Measurements from ENCODE around the gene RNF44. TPM values are rescaled to one million over a fixed set of nuclear protein-coding genes. Genes with fewer than 3 reads are reported as not detected.
"Not testable (repeated sequence)": the region's sequence is repeated elsewhere in the genome, so short reads cannot be mapped to it uniquely, and the experiment has no call there.

RNF44 gene
- total RNA-seq, 1 experiment from 2014 or later, result 5.6 TPM

DNA sequence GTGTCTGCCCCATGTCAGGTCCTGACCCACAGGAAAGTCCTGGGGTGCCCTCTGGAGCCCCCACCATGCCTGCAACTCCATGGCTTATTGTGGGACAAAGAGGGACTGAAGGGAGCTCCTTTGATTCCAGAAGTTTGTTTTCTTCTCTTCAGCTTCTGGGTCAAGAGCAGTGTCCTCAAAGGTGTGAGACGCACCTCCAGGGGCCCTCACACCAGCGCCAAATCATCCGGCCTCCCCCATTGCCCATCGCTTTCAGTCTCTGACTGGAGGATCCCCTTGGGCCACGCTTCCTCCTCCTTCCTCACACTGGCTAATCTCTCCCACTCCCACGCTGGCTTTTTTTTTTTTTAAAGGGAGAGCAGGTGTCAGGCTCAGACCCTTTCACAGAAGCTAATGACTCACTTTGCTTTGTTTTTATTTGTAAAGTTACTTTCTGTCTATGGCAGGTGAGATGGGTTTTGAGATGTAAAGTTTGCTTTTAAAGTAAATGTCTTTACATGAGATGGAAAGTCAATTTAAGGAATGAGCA, 28.6 kb upstream of the RNF44 start:
- Histone ChIP-seq H3K36me3 (no peaks in the 10 kb centered on the region), H3K27ac (no peak overlapping the region), H3K27me3 (replicated peaks) (peaks cover 23% of the 10 kb centered on the region), H3K4me3 (no peak overlapping the region), H3K4me1 (replicated peaks) (no peaks in the 10 kb centered on the region), H3K9me3 (replicated peaks) (0 out of 2 replicates have a peak, but pooled peaks cover 2% of the 10 kb centered on the region)
- DNase-seq (ENCODE audit: low read depth in 1 of 2, low spot score in 2 of 2), result no peak

DNA sequence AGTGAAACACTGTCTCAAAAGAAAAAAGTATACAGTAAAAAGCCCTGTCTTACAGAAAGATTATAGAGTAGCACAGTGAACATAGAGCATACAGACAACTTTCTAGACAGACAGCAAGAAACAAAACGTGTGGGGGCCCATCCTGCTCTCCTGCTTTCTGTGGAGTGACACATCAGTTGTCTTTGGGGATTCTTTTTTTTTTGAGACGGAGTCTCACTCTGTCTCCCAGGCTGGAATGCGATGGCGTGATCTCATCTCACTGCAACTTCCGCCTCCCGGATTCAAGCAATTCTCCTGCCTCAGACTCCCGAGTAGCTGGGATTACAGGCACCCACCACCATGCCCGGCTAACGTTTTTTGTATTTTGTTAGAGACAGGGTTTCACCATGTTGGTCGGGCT, 26.8 kb upstream of the RNF44 start:
- DNase-seq (ENCODE audit: low read depth in 1 of 2, low spot score in 2 of 2), result no peak
- H3K27me3 ChIP-seq (replicated peaks), result peaks cover 17% of the 10 kb centered on the region
- no peak overlapping the region for H3K27ac ChIP-seq
- no peaks in the 10 kb centered on the region for H3K36me3 ChIP-seq
- H3K9me3 ChIP-seq (replicated peaks), result 0 out of 2 replicates have a peak, but pooled peaks cover 2% of the 10 kb centered on the region
- H3K4me1 ChIP-seq (replicated peaks), result no peaks in the 10 kb centered on the region
- no peak overlapping the region for H3K4me3 ChIP-seq

DNA sequence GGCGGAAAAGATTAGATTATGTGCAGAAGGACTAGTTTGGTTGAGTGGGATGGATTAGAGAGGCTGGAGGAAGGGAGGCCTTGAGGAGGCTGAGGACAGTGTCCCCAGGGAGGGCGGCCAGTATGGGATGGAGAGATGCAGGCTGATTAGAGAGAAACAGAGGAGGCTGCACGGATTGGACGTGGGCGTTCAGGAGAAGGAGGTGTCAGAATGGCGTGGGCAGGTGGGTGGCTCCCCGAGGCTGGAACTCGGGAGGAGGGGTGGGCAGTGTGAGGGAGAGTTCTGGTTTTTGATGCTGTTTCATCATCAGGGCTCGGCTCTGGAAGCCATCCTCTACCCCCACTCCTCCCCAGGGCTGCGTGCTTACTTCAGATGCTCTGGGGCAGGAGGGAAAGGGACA, 25.0 kb upstream of the RNF44 start:
- no peak for DNase-seq (ENCODE audit: low read depth in 1 of 2, low spot score in 2 of 2)
- H3K27ac ChIP-seq, result no peak overlapping the region
- H3K4me3 ChIP-seq, result no peak overlapping the region
- H3K36me3 ChIP-seq, result no peaks in the 10 kb centered on the region
- H3K9me3 ChIP-seq (replicated peaks), result 0 out of 2 replicates have a peak, but pooled peaks cover 2% of the 10 kb centered on the region
- peaks cover 10% of the 10 kb centered on the region; the same call in 1 of the 2 replicates for H3K27me3 ChIP-seq (replicated peaks)
- H3K4me1 ChIP-seq (replicated peaks), result no peaks in the 10 kb centered on the region

DNA sequence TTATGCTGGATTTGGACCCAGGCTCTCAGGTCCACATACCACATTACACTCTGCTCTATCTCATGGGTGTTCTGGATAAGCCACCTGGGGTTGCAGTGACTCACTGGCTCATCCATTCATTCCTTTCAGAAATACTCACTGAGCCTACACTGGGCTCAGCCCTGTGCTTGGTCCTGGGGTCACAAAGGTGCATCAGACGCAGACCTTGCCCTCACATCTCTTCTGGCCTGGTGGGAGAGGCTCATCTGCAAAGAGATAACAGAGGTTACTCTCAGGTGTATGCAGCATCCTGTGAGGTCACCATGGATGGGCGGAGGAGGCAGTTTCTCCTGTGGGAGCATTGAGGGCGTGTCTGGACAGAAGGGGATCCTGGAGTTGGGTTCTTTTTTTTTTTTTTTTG, 24.1 kb upstream of the RNF44 start:
- DNase-seq (ENCODE audit: low read depth in 1 of 2, low spot score in 2 of 2), result no peak
- Histone ChIP-seq H3K4me3 (no peak overlapping the region), H3K36me3 (no peaks in the 10 kb centered on the region), H3K27me3 (replicated peaks) (peaks cover 4% of the 10 kb centered on the region; the same call in 1 of the 2 replicates), H3K9me3 (replicated peaks) (0 out of 2 replicates have a peak, but pooled peaks cover 2% of the 10 kb centered on the region), H3K27ac (no peak overlapping the region), H3K4me1 (replicated peaks) (no peaks in the 10 kb centered on the region)

- Histone ChIP-seq H3K9me3 (replicated peaks) (0 out of 2 replicates have a peak, but pooled peaks cover 2% of the 10 kb centered on the region), H3K27me3 (replicated peaks) (peaks cover 2% of the 10 kb centered on the region; the same call in 1 of the 2 replicates), H3K36me3 (no peaks in the 10 kb centered on the region), H3K4me1 (replicated peaks) (no peaks in the 10 kb centered on the region), H3K4me3 (no peak overlapping the region), H3K27ac (no peak overlapping the region)
- DNase-seq (ENCODE audit: low read depth in 1 of 2, low spot score in 2 of 2), result no peak
Observed at GRCh38 chr5:176560364-176560763, 23.2 kb upstream of the RNF44 start.

DNA sequence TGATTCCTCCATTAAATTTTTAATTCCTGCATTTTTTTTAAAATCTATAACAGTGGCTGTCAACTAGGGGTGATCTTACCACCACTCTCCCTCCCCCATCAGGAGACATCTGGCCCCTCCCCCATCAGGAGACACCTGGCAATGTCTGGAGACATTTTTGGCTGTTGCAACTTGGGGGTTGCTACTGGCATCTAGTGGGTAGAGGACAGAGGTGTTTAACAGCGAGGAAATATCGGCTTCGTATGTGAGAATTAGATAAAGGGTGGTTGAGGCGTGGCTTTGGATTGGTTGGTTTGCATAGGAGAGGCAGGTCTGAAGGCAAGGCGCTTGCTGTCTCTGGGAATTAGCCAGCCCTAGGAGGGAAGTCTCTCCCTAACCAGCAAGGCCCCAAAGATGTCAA, 22.5 kb upstream of the RNF44 start:
- H3K4me1 ChIP-seq (replicated peaks), result no peaks in the 10 kb centered on the region
- no peaks in the 10 kb centered on the region for H3K36me3 ChIP-seq
- peaks cover 2% of the 10 kb centered on the region; the same call in 1 of the 2 replicates for H3K27me3 ChIP-seq (replicated peaks)
- no peak for DNase-seq (ENCODE audit: low read depth in 1 of 2, low spot score in 2 of 2)
- no peak overlapping the region for H3K27ac ChIP-seq
- H3K4me3 ChIP-seq, result no peak overlapping the region
- 0 out of 2 replicates have a peak, but pooled peaks cover 2% of the 10 kb centered on the region for H3K9me3 ChIP-seq (replicated peaks)

GRCh38 chr5:176557846-176558245, 20.6 kb upstream of the RNF44 start:
- H3K27ac ChIP-seq, result no peak overlapping the region
- H3K27me3 ChIP-seq (replicated peaks), result peaks cover 5% of the 10 kb centered on the region; the same call in 1 of the 2 replicates
- H3K4me1 ChIP-seq (replicated peaks), result no peaks in the 10 kb centered on the region
- no peak overlapping the region for H3K4me3 ChIP-seq
- no peaks in the 10 kb centered on the region for H3K36me3 ChIP-seq
- no peak for DNase-seq (ENCODE audit: low read depth in 1 of 2, low spot score in 2 of 2)
- H3K9me3 ChIP-seq (replicated peaks), result 0 out of 2 replicates have a peak, but pooled peaks cover 2% of the 10 kb centered on the region

DNA sequence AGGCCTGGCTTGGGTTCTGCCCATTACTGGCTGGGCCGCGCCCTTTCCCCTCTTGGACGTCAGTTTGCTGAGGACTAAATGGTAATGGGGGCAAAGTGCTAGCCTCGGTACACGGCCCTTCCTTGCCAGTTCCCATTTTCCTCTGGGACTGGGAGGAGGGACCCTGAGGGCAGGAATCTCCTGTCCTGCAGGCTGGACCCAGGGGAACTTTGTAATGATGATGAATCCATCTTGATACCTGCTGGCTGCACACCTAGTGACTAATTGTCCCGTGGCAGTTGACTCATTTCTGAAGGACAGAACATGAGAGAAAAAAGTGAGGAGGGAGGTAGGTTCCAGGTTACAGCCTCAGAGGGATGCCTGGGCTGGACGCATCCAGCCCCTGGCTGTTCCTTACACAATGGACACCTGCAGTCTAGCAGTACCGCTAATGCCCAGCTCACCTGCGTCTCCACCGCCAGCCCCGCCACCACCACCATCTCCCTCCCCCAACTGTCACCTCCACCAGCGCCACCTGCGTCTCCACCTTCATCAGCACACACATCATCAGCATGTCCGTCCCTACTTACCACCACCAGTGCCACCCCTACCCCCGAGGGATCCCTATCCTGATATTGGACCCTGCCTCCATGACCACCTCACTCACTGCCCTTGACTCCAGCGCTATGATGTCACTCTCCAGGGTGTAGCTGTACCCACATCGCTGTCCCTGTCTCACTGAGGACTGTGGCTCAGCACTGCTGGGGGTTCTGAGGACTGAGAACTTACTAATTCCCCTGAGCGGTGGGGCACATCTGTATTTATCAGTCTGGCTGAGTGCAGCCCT, 16.3 kb upstream of the RNF44 start:
- Histone ChIP-seq H3K9me3 (replicated peaks) (no peaks in the 10 kb centered on the region), H3K27ac (no peak overlapping the region), H3K27me3 (replicated peaks) (0 out of 2 replicates have a peak, but pooled peaks cover 5% of the 10 kb centered on the region), H3K4me3 (no peak overlapping the region), H3K36me3 (no peaks in the 10 kb centered on the region), H3K4me1 (replicated peaks) (no peaks in the 10 kb centered on the region)
- DNase-seq (ENCODE audit: low read depth in 1 of 2, low spot score in 2 of 2), result no peak

- H3K27me3 ChIP-seq (replicated peaks), result 0 out of 2 replicates have a peak, but pooled peaks cover 5% of the 10 kb centered on the region
- no peaks in the 10 kb centered on the region for H3K4me1 ChIP-seq (replicated peaks)
- H3K9me3 ChIP-seq (replicated peaks), result no peaks in the 10 kb centered on the region
- no peak overlapping the region for H3K4me3 ChIP-seq
- no peak overlapping the region for H3K27ac ChIP-seq
- no peak for DNase-seq (ENCODE audit: low read depth in 1 of 2, low spot score in 2 of 2)
- H3K36me3 ChIP-seq, result no peaks in the 10 kb centered on the region
Observed at GRCh38 chr5:176552332-176552869, 15.2 kb upstream of the RNF44 start.

DNA sequence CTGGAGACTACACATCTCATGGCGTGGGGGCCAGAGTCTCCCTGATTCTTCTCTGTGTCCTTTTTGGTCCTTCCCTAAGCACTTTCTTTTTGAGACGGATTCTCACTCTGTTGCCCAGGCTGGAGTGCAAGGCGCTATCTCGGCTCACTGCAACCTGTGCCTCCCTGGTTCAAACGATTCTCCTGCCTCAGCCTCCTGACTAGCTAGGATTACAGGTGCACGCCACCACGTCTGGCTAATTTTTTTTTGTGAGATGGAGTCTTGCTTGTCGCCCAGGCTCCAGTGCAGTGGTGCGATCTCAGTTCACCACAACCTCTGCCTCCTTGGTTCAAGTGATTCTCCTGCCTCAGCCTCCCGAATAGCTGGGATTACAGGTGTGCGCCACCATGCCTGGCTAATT, 13.7 kb upstream of the RNF44 start:
- H3K27me3 ChIP-seq (replicated peaks), result peaks cover 11% of the 10 kb centered on the region; the same call in 1 of the 2 replicates
- not testable (repeated sequence) for H3K36me3 ChIP-seq; H3K27ac ChIP-seq; DNase-seq (ENCODE audit: low read depth in 1 of 2, low spot score in 2 of 2); H3K9me3 ChIP-seq (replicated peaks); H3K4me3 ChIP-seq; H3K4me1 ChIP-seq (replicated peaks)

- no peaks in the 10 kb centered on the region for H3K4me1 ChIP-seq (replicated peaks)
- no peaks in the 10 kb centered on the region for H3K36me3 ChIP-seq
- H3K27me3 ChIP-seq (replicated peaks), result peaks cover 11% of the 10 kb centered on the region; the same call in 1 of the 2 replicates
- no peak overlapping the region for H3K27ac ChIP-seq
- no peaks in the 10 kb centered on the region for H3K9me3 ChIP-seq (replicated peaks)
- H3K4me3 ChIP-seq, result no peak overlapping the region
- no peak for DNase-seq (ENCODE audit: low read depth in 1 of 2, low spot score in 2 of 2)
Observed at GRCh38 chr5:176550275-176550831, 13.2 kb upstream of the RNF44 start.

DNA sequence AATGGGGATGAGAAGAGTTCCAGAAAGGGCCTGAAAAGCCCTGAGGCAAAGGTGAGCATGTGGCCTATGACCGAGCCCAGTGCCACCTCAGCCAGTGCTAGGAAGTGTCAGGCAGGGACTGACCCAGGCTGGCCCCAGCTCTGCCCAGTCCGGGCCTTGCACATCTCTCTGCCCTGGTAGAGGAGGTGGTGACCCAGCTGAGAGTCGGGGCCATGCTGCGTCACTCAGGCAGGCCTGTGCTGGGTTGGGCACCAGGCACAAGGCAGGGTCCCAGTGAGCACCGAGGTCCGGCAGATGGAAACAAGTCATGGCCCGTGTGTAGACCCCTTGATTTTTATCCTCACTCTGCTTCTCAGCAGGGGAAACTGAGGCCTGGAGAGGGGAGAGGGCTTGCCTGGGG, 12.7 kb upstream of the RNF44 start:
- Histone ChIP-seq H3K27ac (no peak overlapping the region), H3K4me3 (no peak overlapping the region), H3K36me3 (no peaks in the 10 kb centered on the region), H3K9me3 (replicated peaks) (no peaks in the 10 kb centered on the region), H3K27me3 (replicated peaks) (peaks cover 11% of the 10 kb centered on the region; the same call in 1 of the 2 replicates), H3K4me1 (replicated peaks) (no peaks in the 10 kb centered on the region)
- DNase-seq (ENCODE audit: low read depth in 1 of 2, low spot score in 2 of 2), result no peak

- Histone ChIP-seq H3K27ac (no peak within 1 kb of the TSS), H3K4me3 (no peak within 1 kb of the TSS), H3K4me1 (replicated peaks) (peaks cover under 1% of the 10 kb centered on the region; the same call in 1 of the 2 replicates), H3K9me3 (replicated peaks) (no peaks in the 10 kb centered on the region), H3K36me3 (no peaks in the 10 kb centered on the region), H3K27me3 (replicated peaks) (peaks cover 11% of the 10 kb centered on the region; the same call in 1 of the 2 replicates)
- DNase-seq (ENCODE audit: low read depth in 1 of 2, low spot score in 2 of 2), result no peak
Observed at GRCh38 chr5:176548967-176549444, 11.8 kb upstream of the RNF44 start, which contains the start of gene CDHR2. Gene CDHR2 (plus strand): TSS chr5:176549342. CDS start chr5:176565353, 16,011 bp downstream.

Measured in SJSA1 (cell line).